ENCODE results near the gene SMAD1. TPM values are rescaled to one million over a fixed set of nuclear protein-coding genes. Genes with fewer than 3 reads are reported as not detected.
A peak's percentile ranks its signal among the peaks of the same experiment; 100 is the strongest.

The SMAD1 gene
- total RNA-seq, result 3.9 and 4.3 TPM in 2 replicates

DNA sequence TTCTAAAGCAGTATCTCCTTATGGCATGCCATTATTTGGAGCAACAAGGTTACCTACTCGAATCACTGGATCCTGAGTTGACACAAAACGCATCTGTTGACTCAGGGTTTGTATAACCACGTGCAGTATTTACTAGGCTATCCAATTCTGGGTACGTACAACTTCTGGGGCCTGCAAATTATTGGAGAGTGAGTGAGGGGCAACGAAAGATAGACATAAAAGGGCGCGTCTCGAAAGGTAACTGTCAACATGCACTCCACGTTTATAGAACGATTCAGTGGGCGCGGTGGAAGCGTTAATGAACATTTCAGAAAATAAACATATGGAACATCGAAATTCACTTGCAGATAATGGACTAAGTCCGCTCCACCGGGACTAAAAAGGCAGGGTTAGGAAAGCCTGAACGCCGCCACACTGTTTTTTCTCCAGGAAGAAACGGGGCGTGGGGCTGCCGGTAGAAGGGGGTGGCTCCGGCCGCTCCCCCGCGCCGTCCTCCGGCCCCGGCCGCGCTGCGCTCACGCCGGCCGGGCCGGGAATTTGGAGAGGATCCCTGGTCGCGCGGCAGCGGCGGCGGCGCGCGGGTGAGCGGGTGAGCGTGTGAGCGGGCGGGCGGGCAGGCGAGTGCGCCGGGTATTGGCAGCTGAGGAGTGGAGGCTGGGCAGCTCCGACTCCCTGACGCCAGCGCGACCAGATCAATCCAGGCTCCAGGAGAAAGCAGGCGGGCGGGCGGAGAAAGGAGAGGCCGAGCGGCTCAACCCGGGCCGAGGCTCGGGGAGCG is at the start of gene SMAD1:
Gene SMAD1 (plus strand): TSS at position 690 of the 778 bp plus-strand sequence. CDS start 32,761 bp downstream, outside the sequence.
- H3K27ac Mint-ChIP-seq, result peak within 1 kb of the TSS; percentile 79

DNA sequence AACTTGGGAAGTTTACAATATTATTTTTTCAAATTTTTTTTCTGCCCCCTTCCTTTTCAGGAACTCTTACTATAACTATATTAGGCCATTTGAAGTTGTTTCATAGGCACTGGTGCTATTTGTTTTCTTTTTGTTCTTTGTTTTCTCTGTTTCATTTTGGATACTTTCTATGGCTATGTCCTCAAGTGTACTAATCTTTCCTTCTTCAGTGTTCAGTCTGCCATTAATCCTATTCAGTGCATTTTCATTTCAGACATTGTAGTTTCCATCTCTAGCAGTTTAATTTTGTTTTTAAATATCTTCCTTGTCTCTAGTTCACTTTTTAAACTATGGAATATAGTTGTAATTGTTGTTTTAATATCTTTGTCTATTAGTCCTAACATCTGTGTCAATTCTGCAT is 48.0 kb upstream of the SMAD1 start:
- Mint-ChIP-seq H3K4me3 (no peak overlapping the region), H3K36me3 (ENCODE audit: low read depth) (no peaks in the 10 kb centered on the region)
- intact Hi-C loops (cut with micrococcal nuclease), result no loop called here

More for the DNA sequence above, at the start of gene SMAD1:
- peaks cover 7% of the 10 kb centered on the region for H3K36me3 Mint-ChIP-seq (ENCODE audit: low read depth)
- H3K9me3 Mint-ChIP-seq, result peaks cover 7% of the 10 kb centered on the region
- intact Hi-C loops (cut with micrococcal nuclease), result loop anchor here (5.0 to 10.0 kb wide), 8 partner anchors 76 to 1967 kb away; partner anchors contain the start of genes ABCE1, ANAPC10, SMARCA5 and ZNF827
- no peak within 1 kb of the TSS for H3K4me3 Mint-ChIP-seq
- H3K27me3 Mint-ChIP-seq, result peaks cover 38% of the 10 kb centered on the region
- peak; percentile 75 for DNase-seq
- H3K4me1 Mint-ChIP-seq, result peaks cover 10% of the 10 kb centered on the region

DNA sequence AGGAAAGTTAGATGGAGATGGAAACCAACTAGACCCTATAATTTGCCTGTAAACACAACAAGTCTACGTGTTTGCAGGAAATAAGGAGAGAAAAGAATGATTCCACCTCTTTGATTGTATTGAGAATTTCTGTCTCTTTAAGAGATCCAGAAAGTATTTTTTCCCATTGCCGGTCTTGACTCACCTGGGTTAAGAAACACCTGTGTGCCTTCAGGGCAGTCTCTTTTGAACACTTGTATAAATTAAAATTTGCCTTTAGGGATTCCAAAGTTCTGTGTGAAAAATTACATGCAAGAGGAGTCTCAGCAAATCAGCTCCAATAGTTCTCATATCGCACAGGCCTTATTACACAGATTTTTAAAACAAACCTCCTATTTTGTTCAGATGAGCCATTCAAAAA is 46.0 kb upstream of the SMAD1 start:
- H3K9me3 Mint-ChIP-seq, result no peaks in the 10 kb centered on the region
- intact Hi-C loops (cut with micrococcal nuclease), result no loop called here
- peaks cover 4% of the 10 kb centered on the region for H3K27me3 Mint-ChIP-seq
- no peaks in the 10 kb centered on the region for H3K4me1 Mint-ChIP-seq
- no peaks in the 10 kb centered on the region for H3K36me3 Mint-ChIP-seq (ENCODE audit: low read depth)
- no peak overlapping the region for H3K4me3 Mint-ChIP-seq
- DNase-seq, result no peak
- no peak overlapping the region for H3K27ac Mint-ChIP-seq

More for the DNA sequence above, 48.0 kb upstream of the SMAD1 start:
- no peak overlapping the region for H3K27ac Mint-ChIP-seq
- H3K27me3 Mint-ChIP-seq, result peaks cover 9% of the 10 kb centered on the region
- no peaks in the 10 kb centered on the region for H3K9me3 Mint-ChIP-seq
- DNase-seq, result no peak
- H3K4me1 Mint-ChIP-seq, result no peaks in the 10 kb centered on the region

DNA sequence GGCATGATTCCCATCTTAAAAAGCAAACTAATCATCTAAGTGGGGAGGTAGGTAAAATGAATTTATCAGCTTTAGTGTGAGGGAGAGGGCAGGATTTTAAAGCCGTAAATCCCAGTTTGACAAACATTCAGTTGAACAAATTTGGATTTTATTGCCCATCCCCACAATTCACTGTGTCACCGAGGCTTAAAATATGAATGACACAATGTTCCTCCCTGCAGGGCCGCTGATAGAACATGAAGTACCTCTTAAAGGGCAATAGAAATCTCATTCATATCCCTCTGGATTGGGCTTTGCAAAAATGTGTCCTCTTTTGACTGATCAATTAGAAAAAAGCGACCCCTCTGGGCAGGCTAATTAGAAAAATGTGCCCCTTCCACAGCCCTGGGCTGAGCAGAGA is 45.5 kb upstream of the SMAD1 start:
- no peaks in the 10 kb centered on the region for H3K4me1 Mint-ChIP-seq
- H3K27me3 Mint-ChIP-seq, result peaks cover 4% of the 10 kb centered on the region
- no peak overlapping the region for H3K4me3 Mint-ChIP-seq
- H3K27ac Mint-ChIP-seq, result no peak overlapping the region
- no peaks in the 10 kb centered on the region for H3K36me3 Mint-ChIP-seq (ENCODE audit: low read depth)
- no peak for DNase-seq
- no peaks in the 10 kb centered on the region for H3K9me3 Mint-ChIP-seq
- intact Hi-C loops (cut with micrococcal nuclease), result no loop called here

DNA sequence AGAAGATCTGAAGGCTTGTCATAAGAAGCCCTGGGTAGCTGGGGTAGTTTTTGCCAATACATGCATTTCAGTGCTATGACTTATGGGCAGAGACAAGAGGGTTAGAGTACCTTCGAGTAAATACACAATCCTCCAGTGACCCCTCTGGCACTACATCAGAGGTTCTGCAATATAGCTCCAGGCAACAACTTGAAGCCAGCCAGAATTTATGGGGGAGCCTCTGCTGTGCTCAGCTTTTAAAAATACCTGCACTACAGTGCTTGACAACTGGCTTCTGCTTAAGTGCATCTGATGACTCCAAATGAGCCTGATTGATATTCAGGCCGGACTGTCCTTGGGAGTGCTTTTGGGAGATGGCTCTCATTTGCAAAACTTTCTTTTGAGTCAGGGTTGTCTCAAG is 44.9 kb upstream of the SMAD1 start:
- DNase-seq, result no peak
- Mint-ChIP-seq H3K4me1 (no peaks in the 10 kb centered on the region), H3K4me3 (no peak overlapping the region), H3K36me3 (ENCODE audit: low read depth) (no peaks in the 10 kb centered on the region), H3K9me3 (no peaks in the 10 kb centered on the region), H3K27ac (no peak overlapping the region), H3K27me3 (peaks cover 4% of the 10 kb centered on the region)
- intact Hi-C loops (cut with micrococcal nuclease), result no loop called here

DNA sequence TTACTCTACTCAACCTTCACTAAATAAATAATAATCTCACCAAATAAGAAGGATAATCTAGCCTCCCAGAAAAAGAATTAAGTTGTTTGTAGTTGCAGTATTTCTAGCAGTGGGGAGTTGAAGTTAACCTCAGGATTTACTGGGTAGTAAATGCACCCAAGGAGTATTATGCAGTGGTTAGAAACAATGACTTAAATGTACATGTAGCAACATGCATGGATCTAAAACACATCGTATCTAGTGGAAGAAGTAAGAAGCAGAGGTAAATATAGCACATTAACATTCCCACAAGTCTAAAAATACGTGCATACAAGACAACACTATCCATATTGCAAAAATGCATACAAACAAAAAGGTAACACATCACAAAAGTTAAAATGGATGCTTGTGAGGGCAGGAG is 44.2 kb upstream of the SMAD1 start:
- H3K27me3 Mint-ChIP-seq, result peaks cover 4% of the 10 kb centered on the region
- no peaks in the 10 kb centered on the region for H3K36me3 Mint-ChIP-seq (ENCODE audit: low read depth)
- no peak overlapping the region for H3K27ac Mint-ChIP-seq
- H3K9me3 Mint-ChIP-seq, result no peaks in the 10 kb centered on the region
- DNase-seq, result no peak
- no peak overlapping the region for H3K4me3 Mint-ChIP-seq
- H3K4me1 Mint-ChIP-seq, result no peaks in the 10 kb centered on the region
- intact Hi-C loops (cut with micrococcal nuclease), result no loop called here

DNA sequence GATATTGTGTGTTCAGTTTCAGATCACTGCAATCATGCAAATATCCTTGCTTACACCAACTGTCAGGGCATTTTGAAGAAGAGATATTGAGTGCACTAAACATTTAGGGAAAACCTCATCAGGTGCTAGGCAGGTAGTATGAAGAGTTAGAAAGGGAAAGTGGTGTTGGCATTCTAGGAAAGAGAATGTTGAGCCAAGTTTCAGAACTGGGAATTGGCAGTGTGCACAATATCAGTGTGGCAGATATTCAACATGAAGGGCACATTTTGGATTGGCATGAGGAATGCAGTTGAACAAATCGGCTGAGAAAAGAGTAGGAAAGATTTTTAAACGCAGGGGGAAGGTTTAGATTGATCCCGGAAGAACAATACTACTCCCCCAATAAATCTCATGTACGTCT is 43.4 kb upstream of the SMAD1 start:
- Mint-ChIP-seq H3K27me3 (peaks cover 4% of the 10 kb centered on the region), H3K4me1 (no peaks in the 10 kb centered on the region), H3K9me3 (no peaks in the 10 kb centered on the region), H3K27ac (no peak overlapping the region), H3K36me3 (ENCODE audit: low read depth) (no peaks in the 10 kb centered on the region), H3K4me3 (no peak overlapping the region)
- intact Hi-C loops (cut with micrococcal nuclease), result no loop called here
- no peak for DNase-seq

DNA sequence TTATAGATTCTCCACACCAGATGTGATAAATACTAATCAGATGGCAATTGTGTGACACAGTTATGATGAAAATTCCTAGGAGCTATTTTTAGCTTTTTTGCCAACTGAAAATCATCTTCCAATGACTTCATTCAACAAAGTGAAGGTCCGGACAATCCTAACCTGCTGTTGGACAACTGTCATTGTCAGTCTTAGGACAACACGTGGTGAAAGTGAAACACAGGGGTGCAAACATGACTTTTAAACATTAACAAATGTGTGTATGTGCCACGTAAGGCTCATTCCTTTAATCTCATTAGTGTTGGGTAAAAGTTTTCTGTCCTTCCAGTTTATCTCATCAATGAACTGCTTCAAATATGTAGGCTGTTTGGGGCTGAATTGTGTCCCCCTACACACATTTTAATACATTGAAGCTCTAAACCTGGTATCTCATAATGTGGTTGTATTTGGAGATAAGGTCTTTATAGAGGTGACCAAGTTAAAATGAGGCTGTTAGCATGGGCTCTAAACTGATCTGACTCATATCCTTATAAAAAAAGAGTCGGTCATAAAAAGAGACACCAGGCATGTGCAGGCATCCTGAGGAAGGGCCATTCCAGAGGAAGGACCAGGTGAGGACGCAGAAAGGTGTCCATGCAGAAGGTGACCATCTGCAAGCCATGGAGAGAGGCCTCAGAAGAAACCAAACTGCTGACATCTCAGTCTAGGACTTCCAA is 41.2 kb upstream of the SMAD1 start:
- intact Hi-C loops (cut with micrococcal nuclease), result no loop called here
- no peak for DNase-seq
- Mint-ChIP-seq H3K27me3 (peaks cover 3% of the 10 kb centered on the region), H3K4me1 (no peaks in the 10 kb centered on the region), H3K27ac (no peak overlapping the region), H3K4me3 (no peak overlapping the region), H3K9me3 (no peaks in the 10 kb centered on the region), H3K36me3 (ENCODE audit: low read depth) (no peaks in the 10 kb centered on the region)

DNA sequence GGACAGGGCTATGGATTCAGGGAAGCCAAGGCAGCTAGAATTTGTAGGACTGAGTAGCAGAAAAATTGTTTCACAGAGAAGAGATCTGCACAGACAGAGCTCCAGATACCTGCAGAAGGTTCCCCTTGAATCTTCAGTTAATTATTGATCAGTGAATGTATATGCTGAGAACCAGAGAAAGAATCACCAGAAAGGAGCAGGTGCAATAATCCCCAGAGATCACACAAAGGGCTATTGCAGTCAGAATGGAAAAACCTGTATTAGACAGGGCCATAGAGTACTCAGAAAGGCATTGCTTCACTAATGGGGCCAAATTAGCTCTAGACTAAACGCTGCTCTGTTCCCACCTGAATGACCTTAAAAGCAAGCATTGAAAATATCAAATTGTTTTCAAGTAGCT is 35.5 kb upstream of the SMAD1 start:
- Mint-ChIP-seq H3K27ac (no peak overlapping the region), H3K9me3 (no peaks in the 10 kb centered on the region), H3K4me3 (no peak overlapping the region), H3K27me3 (peaks cover 8% of the 10 kb centered on the region), H3K36me3 (ENCODE audit: low read depth) (no peaks in the 10 kb centered on the region), H3K4me1 (no peaks in the 10 kb centered on the region)
- intact Hi-C loops (cut with micrococcal nuclease), result no loop called here
- no peak for DNase-seq

DNA sequence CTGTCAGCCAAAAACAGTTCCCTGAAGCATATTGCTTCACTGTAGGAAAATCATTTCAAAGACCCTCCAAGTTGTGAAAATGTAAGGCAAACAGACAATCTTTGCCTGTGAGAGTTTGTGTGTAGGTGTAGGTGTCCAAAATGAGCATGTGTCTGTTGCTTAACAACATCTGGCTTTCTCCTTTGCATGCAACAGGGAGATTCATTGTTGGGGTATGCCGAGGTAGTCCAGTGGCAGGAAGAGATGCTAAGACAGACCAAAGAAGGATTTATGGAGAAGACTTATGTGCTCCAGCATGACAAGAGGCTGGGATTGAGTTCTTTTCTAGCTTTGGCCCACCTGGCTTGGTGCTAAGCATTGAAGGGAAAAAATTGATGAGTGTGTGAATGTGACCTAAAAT is 29.8 kb upstream of the SMAD1 start:
- intact Hi-C loops (cut with micrococcal nuclease), result no loop called here
- H3K27ac Mint-ChIP-seq, result no peak overlapping the region
- DNase-seq, result peak; percentile 24
- H3K4me3 Mint-ChIP-seq, result no peak overlapping the region
- H3K27me3 Mint-ChIP-seq, result peaks cover 13% of the 10 kb centered on the region
- no peaks in the 10 kb centered on the region for H3K36me3 Mint-ChIP-seq (ENCODE audit: low read depth)
- no peaks in the 10 kb centered on the region for H3K9me3 Mint-ChIP-seq
- no peaks in the 10 kb centered on the region for H3K4me1 Mint-ChIP-seq

DNA sequence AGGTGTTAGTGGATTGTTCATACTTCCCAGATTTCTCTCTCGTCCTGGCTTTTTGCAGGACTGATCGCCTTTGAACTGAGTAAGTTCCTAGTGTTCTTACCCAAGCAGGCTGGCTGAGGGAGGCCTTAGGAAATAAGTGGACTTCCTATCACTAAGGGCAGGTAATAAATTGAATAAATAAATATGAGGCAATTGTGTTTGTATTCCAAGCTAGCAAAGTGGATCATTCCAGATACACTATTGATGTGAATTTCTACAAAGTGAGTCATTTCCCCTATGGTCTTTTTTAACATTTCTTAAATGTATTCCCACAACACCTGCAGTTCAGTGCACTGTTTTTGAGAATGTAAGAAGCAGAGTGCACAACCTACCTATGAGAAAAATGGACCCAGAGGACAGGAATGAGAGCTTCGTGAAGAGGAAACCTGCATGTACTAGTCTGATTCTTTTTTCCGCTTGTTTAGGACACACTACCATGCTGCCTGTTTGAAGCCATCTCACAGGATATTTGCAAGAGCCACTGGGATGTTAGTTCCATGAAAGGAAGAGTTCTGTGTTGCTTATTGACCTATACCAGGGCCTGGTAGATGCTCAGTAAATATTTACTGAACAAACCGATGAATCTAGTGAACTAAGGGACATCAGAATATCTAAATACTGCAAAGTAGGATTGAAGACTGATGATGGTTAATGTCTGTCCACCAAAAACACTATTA is 29.0 kb upstream of the SMAD1 start:
- no peaks in the 10 kb centered on the region for H3K36me3 Mint-ChIP-seq (ENCODE audit: low read depth)
- intact Hi-C loops (cut with micrococcal nuclease), result no loop called here
- no peaks in the 10 kb centered on the region for H3K4me1 Mint-ChIP-seq

DNA sequence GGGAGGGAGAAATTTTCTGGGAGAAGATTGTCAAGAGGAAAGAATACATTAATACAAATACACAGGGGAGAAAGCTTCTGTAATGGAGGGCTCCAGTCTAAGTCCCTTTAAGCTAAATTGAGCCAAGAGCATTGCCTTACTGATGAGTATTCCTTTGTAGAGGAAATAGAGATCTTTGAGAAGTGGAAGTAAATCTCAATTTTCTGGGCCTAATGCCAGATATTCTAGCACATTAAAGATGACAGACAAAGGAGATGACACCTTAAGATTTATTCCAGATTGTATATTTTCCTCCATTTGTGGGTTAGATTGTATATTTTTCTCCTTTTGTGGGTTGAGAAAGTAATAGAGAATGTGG is 28.5 kb upstream of the SMAD1 start:
- Mint-ChIP-seq H3K27ac (no peak overlapping the region), H3K4me1 (no peaks in the 10 kb centered on the region), H3K4me3 (no peak overlapping the region), H3K9me3 (no peaks in the 10 kb centered on the region), H3K27me3 (peaks cover 13% of the 10 kb centered on the region), H3K36me3 (ENCODE audit: low read depth) (no peaks in the 10 kb centered on the region)
- no peak for DNase-seq
- intact Hi-C loops (cut with micrococcal nuclease), result no loop called here

More for the DNA sequence above, 29.0 kb upstream of the SMAD1 start:
- no peaks in the 10 kb centered on the region for H3K9me3 Mint-ChIP-seq
- no peak for DNase-seq
- H3K27ac Mint-ChIP-seq, result no peak overlapping the region
- H3K4me3 Mint-ChIP-seq, result no peak overlapping the region
- peaks cover 13% of the 10 kb centered on the region for H3K27me3 Mint-ChIP-seq

DNA sequence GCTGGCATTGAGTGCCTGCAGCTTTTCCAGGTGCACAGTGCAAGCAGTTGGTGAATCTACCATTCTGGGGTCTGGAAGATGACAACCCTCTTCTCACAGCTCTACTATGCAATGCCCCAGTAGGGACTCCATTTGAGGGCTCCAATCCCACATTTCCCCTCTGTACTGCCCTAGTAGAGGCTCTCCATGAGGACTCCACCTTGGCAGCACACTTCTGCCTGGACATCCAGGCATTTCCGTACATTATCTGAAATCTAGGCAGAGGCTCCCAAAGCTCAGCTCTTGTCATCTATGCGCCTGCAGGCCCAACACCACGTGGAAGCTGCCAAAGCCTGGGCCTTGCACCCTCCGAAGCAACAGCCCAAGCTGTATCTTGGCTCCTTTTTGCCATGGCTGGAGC is 8.4 kb upstream of the SMAD1 start:
- peaks cover 7% of the 10 kb centered on the region for H3K9me3 Mint-ChIP-seq
- no peak overlapping the region for H3K27ac Mint-ChIP-seq
- H3K4me1 Mint-ChIP-seq, result no peaks in the 10 kb centered on the region
- intact Hi-C loops (cut with micrococcal nuclease), result no loop called here
- H3K36me3 Mint-ChIP-seq (ENCODE audit: low read depth), result no peaks in the 10 kb centered on the region
- no peak for DNase-seq
- peaks cover 8% of the 10 kb centered on the region for H3K27me3 Mint-ChIP-seq
- no peak overlapping the region for H3K4me3 Mint-ChIP-seq

DNA sequence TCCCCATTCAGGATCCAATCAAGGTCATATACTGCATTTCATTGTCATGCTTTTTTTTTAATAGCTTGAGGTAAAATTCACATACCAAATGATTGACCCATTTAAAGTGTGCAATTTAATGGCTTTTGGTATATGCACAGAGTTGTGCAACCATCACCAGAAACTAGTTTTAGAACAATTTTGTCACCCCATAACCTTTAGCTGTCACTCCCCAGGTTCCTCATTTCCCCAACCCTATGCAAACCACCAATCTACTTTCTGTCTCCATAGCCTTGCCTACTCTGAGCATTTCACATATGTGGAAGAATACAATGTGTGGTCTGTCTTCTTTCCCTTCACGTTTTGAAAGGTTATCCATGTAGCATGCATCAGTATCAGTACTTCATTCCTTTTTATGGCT is 1.4 kb upstream of the SMAD1 start:
- Mint-ChIP-seq H3K27me3 (peaks cover 30% of the 10 kb centered on the region), H3K36me3 (ENCODE audit: low read depth) (peaks cover 7% of the 10 kb centered on the region), H3K9me3 (peaks cover 7% of the 10 kb centered on the region), H3K4me3 (no peak overlapping the region), H3K4me1 (peaks cover 10% of the 10 kb centered on the region), H3K27ac (no peak overlapping the region)
- intact Hi-C loops (cut with micrococcal nuclease), result loop anchor here (5.0 to 10.0 kb wide), 8 partner anchors 77 to 1965 kb away; partner anchors contain the start of genes ABCE1, ANAPC10, SMARCA5 and ZNF827
- no peak for DNase-seq
